Motor neuron (in vitro differentiated cells): ENCODE data around the gene MRPL19. TPM values are rescaled to one million over a fixed set of nuclear protein-coding genes. Genes with fewer than 3 reads are reported as not detected.
"Not testable (repeated sequence)": the region's sequence is repeated elsewhere in the genome, so short reads cannot be mapped to it uniquely, and the experiment has no call there.

Experiments
- ATAC-seq, 8 experiments: fragments of 200-7000 bp; cut with Tn5 transposase; replicated peaks in 6 of 8; 2 replicates each; pipeline ENCODE4 v1.8.0; 2021; ENCODE audit warnings: mild to moderate bottlenecking in 8 of 8, moderate library complexity in 8 of 8
- H3K27ac ChIP-seq, 2 donors: fragments of 250-450 bp; sonication (Bioruptor Pico); 2 replicates each; pipeline ENCODE4 v1.9.0; 2021; ENCODE audit warnings: antibody characterized with exemption in 2 of 2, mild to moderate bottlenecking in 2 of 2, moderate library complexity in 1 of 2
- H3K4me1 ChIP-seq, 2 donors: fragments of 250-450 bp; sonication (Bioruptor Pico); replicated peaks in 1 of 2; 2 replicates each; pipeline ENCODE4 v1.6.1; 2021; ENCODE audit warnings: antibody characterized with exemption in 2 of 2, mild to moderate bottlenecking in 2 of 2, moderate library complexity in 1 of 2
- H3K4me3 ChIP-seq, 5 donors: fragments of 250-450 bp; sonication (Bioruptor Pico); 2 replicates each; pipeline ENCODE4 v1.9.0; 2021; ENCODE audit warnings: antibody characterized with exemption in 5 of 5, mild to moderate bottlenecking in 5 of 5, moderate library complexity in 4 of 5
- WGBS, 10 experiments: fragments of 450-650 bp; shearing (Covaris generic); methylation state at CpG; one replicate each; pipeline ENCODE4 v1.0.0; 2022; 5-methylcytosine and 5-hydroxymethylcytosine counted together
- in situ Hi-C, 9 experiments: fragments of 400-800 bp; cut with MboI; loops; one replicate each; pipeline ENCODE4 v1.15.0; 2021; ENCODE audit warnings: low sequenced_read_pairs in 9 of 9, low pct_unique_long_range_greater_than_20kb in 2 of 9; ENCODE audit not compliant: unreplicated experiment in 9 of 9
- total RNA-seq, 8 experiments: library from RNA; unstranded; fragments of 300-600 nt; gene quantifications; 2 replicates each; pipeline versions ENCODE4 v1.2.3 to v1.2.4, GENCODE V29; 2022

MRPL19 gene
- total RNA-seq, 8 experiments from 2014 or later: 22.2 to 66.5 (median 32.6) TPM

- H3K27ac ChIP-seq, H3K4me1 ChIP-seq, in situ Hi-C loops, H3K4me3 ChIP-seq, ATAC-seq: not testable (repeated sequence)
- WGBS, 10 experiments: 86 to 100% (median 93%) methylated on average over 1 to 4 of the region's 5 CpGs; no CpG with 5 or more reads in 3 of the 10 experiments
Measured at GRCh38 chr2:75683430-75683829, 36.8 kb downstream of the MRPL19 start.

DNA sequence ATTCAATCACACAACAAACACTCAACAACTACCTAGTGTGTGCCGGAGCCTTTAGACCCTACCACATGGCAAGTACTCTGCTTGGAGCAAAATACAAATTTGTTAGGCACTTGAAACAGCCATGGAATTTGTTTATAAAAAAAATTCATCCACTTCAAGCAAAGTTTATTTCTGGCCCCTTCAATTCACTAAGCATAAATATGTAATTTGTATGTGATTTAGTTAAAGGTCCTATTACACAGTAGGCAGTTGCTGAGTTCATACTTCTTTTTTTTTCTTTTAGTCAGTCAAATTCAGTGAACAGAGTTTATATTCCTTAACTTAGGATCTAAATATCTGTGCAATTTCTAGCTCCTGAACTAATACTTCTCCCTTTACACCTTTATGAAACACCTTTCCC is 41.6 kb downstream of the MRPL19 start:
- WGBS, 10 experiments: 63 to 100% (median 96%) methylated on average over 1 of the region's 1 CpG; no CpG with 5 or more reads in 4 of the 10 experiments
- no peaks in the 10 kb centered on the region for H3K4me1 ChIP-seq
- no peak overlapping the region for H3K4me3 ChIP-seq
- ATAC-seq: peak in 1 of 8 experiments; percentile 64
- in situ Hi-C loops: no loop called here
- no peak overlapping the region for H3K27ac ChIP-seq

- Histone ChIP-seq H3K4me3 (no peak overlapping the region), H3K4me1 (peaks cover 0 to 7% of the 10 kb centered on the region in 2 donors), H3K27ac (no peak overlapping the region)
- in situ Hi-C loops: no loop called here
- 100% methylated on average over 1 to 2 of the region's 2 CpGs; no CpG with 5 or more reads in 6 of the 10 experiments for WGBS, 10 experiments
- no peak for ATAC-seq
Measured at GRCh38 chr2:75698918-75699317, 52.3 kb downstream of the MRPL19 start.

- no peak for ATAC-seq
- in situ Hi-C loops: no loop called here
- H3K4me1 ChIP-seq: peaks cover 0 to 17% of the 10 kb centered on the region in 2 donors
- H3K27ac ChIP-seq: no peak overlapping the region
- 80 to 100% (median 97%) methylated on average over 1 to 4 of the region's 4 CpGs for WGBS, 10 experiments
- no peak overlapping the region for H3K4me3 ChIP-seq
Measured at GRCh38 chr2:75702593-75702992, 56.0 kb downstream of the MRPL19 start.

DNA sequence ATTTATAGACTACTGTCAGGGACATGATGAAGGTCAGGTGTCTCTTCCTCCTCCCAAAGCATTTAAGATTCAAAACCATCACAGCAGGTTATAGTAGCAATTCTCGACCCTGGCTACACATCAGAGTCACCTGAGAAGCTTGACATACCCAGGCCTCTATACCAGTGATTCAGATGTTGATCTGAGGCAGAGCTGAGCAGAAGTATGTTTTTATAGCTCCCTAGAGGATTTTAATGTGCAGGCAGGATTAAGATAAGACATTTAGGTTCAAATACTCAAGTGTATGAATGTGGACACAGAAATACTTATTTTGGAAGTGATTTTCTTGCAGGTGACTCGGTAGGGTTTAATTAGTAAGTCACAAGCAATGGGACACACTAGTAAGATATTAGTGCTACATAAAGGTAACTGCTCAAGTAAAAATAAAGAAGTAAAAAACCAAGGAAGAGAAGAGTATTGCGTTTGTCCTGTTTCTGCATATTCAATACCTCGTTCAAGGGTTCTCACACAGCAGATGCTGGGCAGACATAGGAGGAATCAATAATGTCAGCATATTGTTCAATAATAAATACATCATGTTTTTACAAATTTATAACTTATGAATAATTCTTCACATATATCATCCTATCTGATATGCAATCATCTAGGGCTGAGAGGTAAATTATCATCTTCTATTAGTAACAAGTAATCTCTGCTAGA is 57.2 kb downstream of the MRPL19 start:
- ATAC-seq: peak in 5 of 8 experiments; percentile 44 to 96 (median 85)
- 69 to 100% (median 77%) methylated on average over 1 to 4 of the region's 4 CpGs for WGBS, 10 experiments
- no peak overlapping the region for H3K4me3 ChIP-seq
- H3K27ac ChIP-seq: no peak overlapping the region
- in situ Hi-C loops: no loop called here
- H3K4me1 ChIP-seq: peaks cover 4 to 20% of the 10 kb centered on the region in 2 donors

DNA sequence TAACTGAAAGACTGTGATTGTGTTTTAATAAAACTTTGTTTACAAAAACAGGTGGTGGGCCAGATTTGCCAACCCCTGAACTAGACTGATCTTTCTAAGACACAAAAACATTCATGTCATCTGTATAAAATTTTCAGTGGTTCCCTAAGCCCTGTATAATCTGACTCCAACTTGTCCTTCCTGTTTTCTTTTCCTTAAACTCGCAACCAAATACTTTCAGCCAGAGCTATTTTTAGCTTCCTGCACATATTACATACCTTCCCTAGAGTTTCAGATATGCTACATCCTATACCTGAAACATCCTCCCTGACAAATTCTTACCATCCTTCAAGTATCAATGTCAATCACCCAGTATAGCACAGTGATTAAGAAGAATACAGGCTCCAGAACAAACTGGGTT is 59.3 kb downstream of the MRPL19 start:
- in situ Hi-C loops: no loop called here
- Histone ChIP-seq H3K4me3 (no peak overlapping the region), H3K4me1 (peaks cover 5 to 26% of the 10 kb centered on the region in 2 donors), H3K27ac (no peak overlapping the region)
- no peak for ATAC-seq
- WGBS, 10 experiments: 50 to 100% (median 100%) methylated on average over 1 of the region's 1 CpG; no CpG with 5 or more reads in 5 of the 10 experiments

- in situ Hi-C loops: no loop called here
- Histone ChIP-seq H3K4me1 (peaks cover 11 to 24% of the 10 kb centered on the region in 2 donors), H3K27ac (no peak overlapping the region), H3K4me3 (no peak overlapping the region)
- 0 to 86% (median 69%) methylated on average over 2 to 3 of the region's 3 CpGs; no CpG with 5 or more reads in 2 of the 10 experiments for WGBS, 10 experiments
- ATAC-seq: no peak
Measured at GRCh38 chr2:75707901-75708300, 61.3 kb downstream of the MRPL19 start.

DNA sequence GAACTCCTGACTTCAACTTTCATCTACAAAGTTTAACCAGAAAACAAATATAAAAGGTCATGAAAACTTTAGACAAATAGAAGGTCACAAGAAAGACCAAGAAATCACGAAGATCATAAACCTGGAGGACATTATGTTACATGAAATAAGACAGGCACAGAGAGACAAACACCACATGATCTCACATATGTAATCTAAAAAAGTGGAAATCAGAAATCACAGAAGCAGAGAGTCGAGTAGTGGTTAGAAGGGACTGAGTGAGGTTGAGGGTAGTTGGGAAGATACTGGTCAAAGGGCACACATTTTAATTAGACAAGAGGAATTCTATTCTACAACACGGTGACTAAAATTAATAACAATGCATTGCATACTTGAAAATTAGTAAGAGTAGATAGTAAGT is 62.7 kb downstream of the MRPL19 start:
- ATAC-seq: no peak
- 0 to 40% (median 16%) methylated on average over 2 to 3 of the region's 3 CpGs for WGBS, 10 experiments
- Histone ChIP-seq H3K4me3 (peak overlapping the region; percentile 45 to 84 (median 49)), H3K27ac (no peak overlapping the region), H3K4me1 (peaks cover 11 to 16% of the 10 kb centered on the region in 2 donors)
- in situ Hi-C loops: no loop called here

- in situ Hi-C loops: no loop called here
- H3K27ac ChIP-seq: peak overlapping the region; percentile 73 to 91
- peak overlapping the region; percentile 45 to 84 (median 49) for H3K4me3 ChIP-seq
- peaks cover 9 to 11% of the 10 kb centered on the region in 2 donors for H3K4me1 ChIP-seq
- 0 to 30% (median 0%) methylated on average over 1 to 4 of the region's 12 CpGs; no CpG with 5 or more reads in 3 of the 10 experiments for WGBS, 10 experiments
- no peak for ATAC-seq
Measured at GRCh38 chr2:75710220-75710576, 63.6 kb downstream of the MRPL19 start.

DNA sequence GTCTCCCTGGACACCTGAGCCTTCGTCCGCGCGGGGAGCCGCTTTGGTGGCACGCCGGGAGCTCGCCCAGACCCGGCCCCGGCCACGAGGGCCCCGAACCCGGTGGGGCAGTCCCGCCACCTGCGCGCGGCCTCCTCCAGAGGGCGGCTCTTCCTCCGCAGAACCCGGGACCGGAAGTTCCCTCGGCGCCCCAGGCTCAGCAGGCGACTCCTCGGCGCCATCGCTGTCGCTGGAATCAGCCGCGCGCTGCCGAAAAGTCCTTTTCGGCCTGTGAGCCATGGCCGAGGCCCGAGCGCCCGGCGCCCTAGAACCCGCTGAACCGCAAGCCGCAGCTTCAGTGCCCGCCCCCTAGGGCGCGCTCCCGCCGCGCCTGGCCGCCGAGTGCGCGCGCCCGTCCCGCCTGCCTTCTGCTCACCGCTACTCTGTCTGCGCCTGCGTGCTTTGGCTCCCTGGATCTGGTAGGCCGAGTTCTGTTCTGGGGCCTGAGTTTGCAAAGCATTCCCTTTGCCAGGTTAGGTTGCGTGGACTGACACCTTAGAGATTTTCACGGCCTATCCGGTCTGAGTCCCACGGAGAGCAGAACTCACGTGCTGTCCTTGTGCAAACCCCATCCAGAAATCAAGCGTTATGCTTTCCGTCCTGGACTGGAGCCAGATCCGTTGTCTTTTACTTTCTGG is 64.1 kb downstream of the MRPL19 start, which contains the start of gene GCFC2:
Gene GCFC2 (minus strand): TSS at position 339 of the 677 bp plus-strand sequence. CDS start 60 bp downstream, at position 279.
- H3K4me3 ChIP-seq: peak within 1 kb of the TSS; percentile 45 to 84 (median 49)
- peak; percentile 95 to 97 (median 96) for ATAC-seq
- H3K4me1 ChIP-seq: peaks cover 9 to 11% of the 10 kb centered on the region in 2 donors
- WGBS, 10 experiments: 0 to 34% (median 16%) methylated on average over 1 to 24 of the region's 66 CpGs; no CpG with 5 or more reads in 3 of the 10 experiments
- in situ Hi-C loops: no loop called here
- peak within 1 kb of the TSS; percentile 73 to 91 for H3K27ac ChIP-seq

- 80 to 100% (median 97%) methylated on average over 1 to 4 of the region's 31 CpGs; no CpG with 5 or more reads in 4 of the 10 experiments for WGBS, 10 experiments
- ATAC-seq, H3K4me3 ChIP-seq, in situ Hi-C loops, H3K27ac ChIP-seq: not testable (repeated sequence)
- H3K4me1 ChIP-seq: peaks cover 9 to 11% of the 10 kb centered on the region in 2 donors
Measured at GRCh38 chr2:75711590-75711989, 65.0 kb downstream of the MRPL19 start.

DNA sequence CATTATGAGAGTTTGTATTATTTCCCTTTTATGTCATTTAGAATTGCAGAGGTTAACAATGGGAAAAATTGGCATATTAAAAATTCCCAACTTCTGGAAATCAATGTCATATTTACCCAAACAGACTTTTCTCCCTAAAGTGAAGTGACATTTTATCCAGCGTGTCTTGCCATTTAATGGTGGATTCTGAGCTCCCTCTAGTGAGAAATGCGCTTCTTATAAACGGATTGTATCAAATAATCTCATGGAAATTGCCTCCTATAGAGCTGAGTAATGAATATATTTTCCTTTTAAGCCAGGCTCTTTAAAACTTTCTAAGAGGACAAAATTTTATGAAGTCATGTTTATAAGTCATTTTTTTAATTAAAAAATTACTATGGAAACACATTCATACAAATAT is 69.8 kb downstream of the MRPL19 start:
- 7 to 100% (median 92%) methylated on average over 2 to 3 of the region's 3 CpGs; no CpG with 5 or more reads in 1 of the 10 experiments for WGBS, 10 experiments
- ATAC-seq: no peak
- Histone ChIP-seq H3K4me3 (no peak overlapping the region), H3K4me1 (peaks cover 0 to 1% of the 10 kb centered on the region in 2 donors), H3K27ac (no peak overlapping the region)
- in situ Hi-C loops: no loop called here

GRCh38 chr2:75719616-75720015 is 73.0 kb downstream of the MRPL19 start:
- H3K27ac ChIP-seq: no peak overlapping the region
- no peak overlapping the region for H3K4me3 ChIP-seq
- in situ Hi-C loops: no loop called here
- ATAC-seq: no peak
- 0 to 100% (median 60%) methylated on average over 1 of the region's 1 CpG; no CpG with 5 or more reads in 3 of the 10 experiments for WGBS, 10 experiments
- H3K4me1 ChIP-seq: no peaks in the 10 kb centered on the region
